Caco-2 (cell line): ENCODE results near the gene SPACDR. TPM values are rescaled to one million over a fixed set of nuclear protein-coding genes. Genes with fewer than 3 reads are reported as not detected.
A peak's percentile ranks its signal among the peaks of the same experiment; 100 is the strongest.

Source experiments
- BruUV-seq: library from RNA; stranded (reverse); fragments of 400-500 nt; replicated peaks from 2 replicates; lab custom pipeline; 2021; lab: Mats Ljungman, UMichigan
- CTCF ChIA-PET: fragments of 300-600 bp; sonication (Branson Sonifier 250); formaldehyde crosslinking; loops from one replicate; lab custom pipeline; 2022; ENCODE audit warnings: antibody characterized with exemption; lab: Charles Lee
- POLR2A ChIA-PET: fragments of 300-600 bp; sonication (Branson Sonifier 250); formaldehyde crosslinking; loops from one replicate; lab custom pipeline; 2022; ENCODE audit warnings: antibody characterized with exemption; lab: Charles Lee
- DNase-seq, 2 experiments: peaks; one replicate each; pipeline versions ENCODE4 v3.0.0 to v3.0.0-alpha.2; 2020 to 2022
- H3K27me3 ChIP-seq: replicated peaks from 2 replicates; pipeline ENCODE4 v1.6.0; 2011; ENCODE audit warnings: low read length; ENCODE audit not compliant: control insufficient read depth, insufficient read depth
- H3K36me3 ChIP-seq: 2 replicates; pipeline ENCODE4 v1.5.1; 2011; ENCODE audit warnings: low read length; ENCODE audit not compliant: control insufficient read depth, insufficient read depth
- H3K4me1 ChIP-seq: fragments of 250-450 bp; sonication (Bioruptor Pico); 2 replicates; pipeline ENCODE4 v1.5.1; 2020; ENCODE audit warnings: mild to moderate bottlenecking
- H3K4me3 ChIP-seq: 2 replicates; pipeline ENCODE4 v1.5.1; 2011; ENCODE audit warnings: low read depth, mild to moderate bottlenecking, control low read depth, low read length
- H3K9me3 ChIP-seq: fragments of 250-450 bp; sonication (Bioruptor Pico); 2 replicates; pipeline ENCODE4 v1.5.1; 2020; ENCODE audit warnings: mild to moderate bottlenecking, moderate library complexity
- H3K27ac Mint-ChIP-seq: one replicate; pipeline ENCODE4 v1.8.0; 2022; ENCODE audit warnings: mixed read lengths; ENCODE audit not compliant: unreplicated experiment
- H3K27me3 Mint-ChIP-seq: one replicate; pipeline ENCODE4 v1.8.0; 2022; ENCODE audit warnings: mixed read lengths; ENCODE audit not compliant: insufficient read depth, unreplicated experiment
- H3K36me3 Mint-ChIP-seq: one replicate; pipeline ENCODE4 v1.8.0; 2022; ENCODE audit warnings: mild to moderate bottlenecking, mixed read lengths; ENCODE audit not compliant: insufficient read depth, unreplicated experiment
- H3K4me1 Mint-ChIP-seq: one replicate; pipeline ENCODE4 v1.8.0; 2022; ENCODE audit warnings: low read depth, mixed read lengths; ENCODE audit not compliant: unreplicated experiment
- H3K4me3 Mint-ChIP-seq: one replicate; pipeline ENCODE4 v1.8.0; 2022; ENCODE audit warnings: mild to moderate bottlenecking, moderate library complexity, mixed read lengths; ENCODE audit not compliant: unreplicated experiment
- H3K9me3 Mint-ChIP-seq: one replicate; pipeline ENCODE4 v1.8.0; 2022; ENCODE audit warnings: mixed read lengths; ENCODE audit not compliant: unreplicated experiment
- intact Hi-C: fragments of 100-400 bp; cut with micrococcal nuclease; formaldehyde crosslinking; loops from one replicate; pipeline ENCODE4 v1.10.0; 2022; ENCODE audit not compliant: unreplicated experiment
- total RNA-seq: library from RNA; stranded (reverse); gene quantifications from 2 replicates; pipeline ENCODE4 v1.2.3, GENCODE V29; 2022
- TF ChIP-seq, protein P1 (sequence below), 2 experiments: fragments of 200-600 bp in 1 of 2; IDR thresholded peaks; 1 replicate in 1 of 2; 2 replicates in 1 of 2; pipeline versions ENCODE4 v1.5.1 to v1.8.0; 2011 to 2022; ENCODE audit warnings: antibody characterized with exemption in 1 of 2, control low read depth in 1 of 2, inconsistent platforms in 1 of 2, low read depth in 1 of 2, low read length in 1 of 2, mild to moderate bottlenecking in 1 of 2, moderate library complexity in 1 of 2; ENCODE audit not compliant: insufficient read depth in 1 of 2, severe bottlenecking in 1 of 2, unreplicated experiment in 1 of 2

Gene SPACDR
- total RNA-seq, 1 experiment from 2014 or later, result 0.41 TPM

DNA sequence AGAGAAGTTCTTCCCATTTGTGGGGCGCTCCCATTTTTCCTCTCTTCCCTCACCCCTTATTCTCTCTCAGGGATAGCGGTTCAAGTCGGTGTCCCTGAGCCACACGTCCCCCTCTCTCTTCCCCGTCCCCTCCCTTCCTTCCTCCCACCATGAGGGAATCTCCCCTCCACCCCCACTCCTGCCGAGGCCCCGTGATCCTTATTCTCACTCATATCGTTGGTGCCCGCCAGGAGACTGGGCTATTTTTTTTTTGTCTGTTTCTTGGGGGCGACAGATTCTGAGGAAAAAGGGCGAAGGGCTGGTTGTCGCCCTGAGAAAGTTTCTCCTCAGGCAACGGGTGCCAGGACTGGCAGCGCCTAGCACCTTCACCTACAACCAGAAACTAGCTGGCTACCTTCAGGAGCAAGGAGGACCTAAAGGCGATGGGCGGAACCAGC lies 36.3 kb downstream of the SPACDR start:
- Mint-ChIP-seq H3K27ac (peak overlapping the region; percentile 99), H3K27me3 (peaks cover 4% of the 10 kb centered on the region), H3K36me3 (peaks cover 40% of the 10 kb centered on the region), H3K4me3 (peak overlapping the region; percentile 89), H3K4me1 (peaks cover 6% of the 10 kb centered on the region), H3K9me3 (no peaks in the 10 kb centered on the region)
- intact Hi-C loops, result loop anchor here (2.0 kb wide), 1 partner anchor 111 kb away; the partner anchor contains the start of gene AGFG2
- Histone ChIP-seq H3K4me3 (peak overlapping the region; percentile 31), H3K27me3 (no peaks in the 10 kb centered on the region), H3K36me3 (no peaks in the 10 kb centered on the region; the same call in 1 of the 2 replicates), H3K4me1 (0 out of 2 replicates have a peak, but pooled peaks cover 10% of the 10 kb centered on the region), H3K9me3 (no peaks in the 10 kb centered on the region)
- no peak for DNase-seq
- TF ChIP-seq, protein P1, sequence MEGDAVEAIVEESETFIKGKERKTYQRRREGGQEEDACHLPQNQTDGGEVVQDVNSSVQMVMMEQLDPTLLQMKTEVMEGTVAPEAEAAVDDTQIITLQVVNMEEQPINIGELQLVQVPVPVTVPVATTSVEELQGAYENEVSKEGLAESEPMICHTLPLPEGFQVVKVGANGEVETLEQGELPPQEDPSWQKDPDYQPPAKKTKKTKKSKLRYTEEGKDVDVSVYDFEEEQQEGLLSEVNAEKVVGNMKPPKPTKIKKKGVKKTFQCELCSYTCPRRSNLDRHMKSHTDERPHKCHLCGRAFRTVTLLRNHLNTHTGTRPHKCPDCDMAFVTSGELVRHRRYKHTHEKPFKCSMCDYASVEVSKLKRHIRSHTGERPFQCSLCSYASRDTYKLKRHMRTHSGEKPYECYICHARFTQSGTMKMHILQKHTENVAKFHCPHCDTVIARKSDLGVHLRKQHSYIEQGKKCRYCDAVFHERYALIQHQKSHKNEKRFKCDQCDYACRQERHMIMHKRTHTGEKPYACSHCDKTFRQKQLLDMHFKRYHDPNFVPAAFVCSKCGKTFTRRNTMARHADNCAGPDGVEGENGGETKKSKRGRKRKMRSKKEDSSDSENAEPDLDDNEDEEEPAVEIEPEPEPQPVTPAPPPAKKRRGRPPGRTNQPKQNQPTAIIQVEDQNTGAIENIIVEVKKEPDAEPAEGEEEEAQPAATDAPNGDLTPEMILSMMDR (IDR thresholded peaks at IDR 0.05; ENCODE audit: insufficient read depth in 1 of 2, low read depth in 1 of 2, low read length in 1 of 2, severe bottlenecking in 1 of 2, unreplicated experiment in 1 of 2), result no peak
- BruUV-seq, result no TSS peak
- POLR2A ChIA-PET, result interaction anchor here (0.6 to 2.2 kb wide), 6 partner anchors 9 to 279 kb away, joined by 4 to 17 read pairs (median 7); partner anchors contain the start of genes AGFG2, LAMTOR4, PPP1R35 and TSC22D4
- CTCF ChIA-PET, result interaction anchor here (0.7 to 1.9 kb wide), 7 partner anchors 17 to 326 kb away, joined by 3 to 13 read pairs (median 4); partner anchors contain the start of genes AP4M1, LAMTOR4 and POP7

DNA sequence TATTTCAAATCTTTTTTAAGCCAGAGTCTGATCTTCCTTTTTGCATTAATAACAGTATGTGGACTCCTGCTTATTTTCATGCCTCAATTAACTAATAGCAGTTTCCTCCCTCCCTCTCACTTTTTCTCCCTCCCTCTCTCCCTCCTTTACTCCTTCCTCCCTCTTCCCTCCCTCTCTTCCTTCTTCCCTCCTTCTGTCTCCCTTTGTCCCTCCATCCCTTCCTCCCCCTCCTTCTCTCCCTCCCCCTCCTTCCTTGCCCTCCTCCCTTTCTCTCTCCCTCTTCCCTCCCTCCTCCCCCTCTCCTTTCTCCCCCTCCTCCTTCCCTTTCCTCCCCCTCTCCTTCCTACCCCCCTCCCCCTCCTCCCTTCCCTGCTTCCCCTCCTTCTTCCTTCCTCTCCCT lies 37.5 kb downstream of the SPACDR start:
- Histone ChIP-seq H3K36me3 (no peaks in the 10 kb centered on the region; the same call in 1 of the 2 replicates), H3K4me1 (0 out of 2 replicates have a peak, but pooled peaks cover 10% of the 10 kb centered on the region), H3K4me3 (no peak overlapping the region), H3K9me3 (no peaks in the 10 kb centered on the region), H3K27me3 (no peaks in the 10 kb centered on the region)
- POLR2A ChIA-PET, result no interaction called here
- no peaks in the 10 kb centered on the region for H3K9me3 Mint-ChIP-seq
- CTCF ChIA-PET, result no interaction called here
- H3K36me3 Mint-ChIP-seq, result peaks cover 27% of the 10 kb centered on the region
- H3K27me3 Mint-ChIP-seq, result peaks cover 4% of the 10 kb centered on the region
- no peak overlapping the region for H3K27ac Mint-ChIP-seq
- TF ChIP-seq, protein P1 (IDR thresholded peaks at IDR 0.05; ENCODE audit: insufficient read depth in 1 of 2, low read depth in 1 of 2, low read length in 1 of 2, severe bottlenecking in 1 of 2, unreplicated experiment in 1 of 2), result no peak
- H3K4me1 Mint-ChIP-seq, result peaks cover under 1% of the 10 kb centered on the region
- DNase-seq, result no peak
- no peak overlapping the region for H3K4me3 Mint-ChIP-seq
- intact Hi-C loops, result no loop called here
- BruUV-seq, result no TSS peak

DNA sequence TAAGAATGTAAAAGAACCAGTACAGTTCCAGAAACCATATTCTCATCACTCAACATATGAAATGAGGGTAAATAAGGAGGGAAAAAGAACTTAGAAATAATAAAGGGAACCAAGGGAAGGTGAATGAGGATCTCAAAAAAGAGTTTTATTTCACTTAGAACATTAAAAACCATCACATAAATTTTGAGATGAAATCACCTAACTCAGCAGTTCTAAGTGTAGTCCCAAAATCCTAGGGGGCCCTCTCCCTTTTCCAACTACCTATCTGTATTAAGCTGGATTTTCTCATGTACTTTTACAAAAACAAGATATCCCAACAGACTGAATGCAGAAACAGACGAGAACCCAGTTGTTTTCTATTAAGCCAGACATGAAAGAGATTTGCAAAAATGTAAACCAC lies 38.7 kb downstream of the SPACDR start:
- no peak overlapping the region for H3K4me3 ChIP-seq
- Mint-ChIP-seq H3K4me3 (no peak overlapping the region), H3K9me3 (no peaks in the 10 kb centered on the region), H3K4me1 (no peaks in the 10 kb centered on the region), H3K27me3 (peaks cover 4% of the 10 kb centered on the region), H3K27ac (no peak overlapping the region), H3K36me3 (peaks cover 23% of the 10 kb centered on the region)
- DNase-seq, result no peak
- H3K4me1 ChIP-seq, result no peaks in the 10 kb centered on the region
- ChIA-PET POLR2A (no interaction called here), CTCF (interaction anchor here (1.1 kb wide), 1 partner anchor 18 kb away, joined by 5 read pairs; no protein-coding TSS in a partner anchor)
- H3K27me3 ChIP-seq, result no peaks in the 10 kb centered on the region
- no TSS peak for BruUV-seq
- no peaks in the 10 kb centered on the region for H3K36me3 ChIP-seq
- TF ChIP-seq, protein P1 (IDR thresholded peaks at IDR 0.05; ENCODE audit: insufficient read depth in 1 of 2, low read depth in 1 of 2, low read length in 1 of 2, severe bottlenecking in 1 of 2, unreplicated experiment in 1 of 2), result no peak
- intact Hi-C loops, result no loop called here
- no peaks in the 10 kb centered on the region for H3K9me3 ChIP-seq
